Mammary epithelial cell (primary cell): ENCODE data around the gene P2RX5.

Source experiments
- CTCF ChIP-seq, 2 donors: IDR thresholded peaks in 1 of 2; conservative IDR thresholded peaks in 1 of 2; 2 replicates each; pipeline ENCODE4 v1.5.1; 2011 to 2012; ENCODE audit warnings: inconsistent platforms in 2 of 2, low read length in 2 of 2, mild to moderate bottlenecking in 2 of 2, control low read depth in 1 of 2, low read depth in 1 of 2; ENCODE audit not compliant: insufficient read depth in 1 of 2; ENCODE audit errors: extremely low read depth in 1 of 2
- EZH2 ChIP-seq: IDR thresholded peaks from 2 replicates; pipeline ENCODE4 v1.6.1; 2012; ENCODE audit warnings: low read length, inconsistent platforms, borderline replicate concordance

GRCh38 chr17:3679531-3680126 is 16.3 kb downstream of the P2RX5 start:
- TF ChIP-seq CTCF (conservative IDR thresholded peaks at IDR 0.05 in 1 of 2, IDR thresholded peaks at IDR 0.05 in 1 of 2; ENCODE audit: extremely low read depth in 1 of 2, insufficient read depth in 1 of 2, low read depth in 1 of 2, low read length in 2 of 2): no peak
- no peak for TF ChIP-seq EZH2
